SU-DHL-6 (cell line): ENCODE data around the gene PPP2R2B.

Experiments
- H2AFZ ChIP-seq: fragments of 200-600 bp; sonication (generic); 2 replicates; pipeline ENCODE4 v1.6.1; 2014; ENCODE audit warnings: low read depth, mild to moderate bottlenecking, moderate library complexity, mixed read lengths, antibody characterized with exemption, low read length; ENCODE audit not compliant: severe bottlenecking
- H3F3A ChIP-seq: fragments of 200-600 bp; shearing (Covaris generic); 2 replicates; pipeline ENCODE4 v1.6.0; 2016; ENCODE audit warnings: antibody characterized with exemption, mild to moderate bottlenecking; ENCODE audit not compliant: insufficient read depth
- H3K27ac ChIP-seq: fragments of 200-600 bp; sonication (generic); 2 replicates; pipeline ENCODE4 v1.5.1; 2016; ENCODE audit warnings: low read depth, mild to moderate bottlenecking, low read length, moderate library complexity, mixed read lengths
- H3K27me3 ChIP-seq: fragments of 200-600 bp; sonication (generic), shearing (Covaris generic); 2 replicates; pipeline ENCODE4 v1.6.0; 2014; ENCODE audit warnings: mild to moderate bottlenecking, low read length
- H3K36me3 ChIP-seq: fragments of 200-600 bp; sonication (generic); 2 replicates; pipeline ENCODE4 v1.6.1; 2014; ENCODE audit warnings: mild to moderate bottlenecking, low read length, mixed read lengths
- H3K4me2 ChIP-seq: fragments of 300-600, 200-600 bp; shearing (Covaris generic), sonication (generic); 2 replicates; pipeline ENCODE4 v1.6.0; 2014; ENCODE audit warnings: low read length, low read depth, mild to moderate bottlenecking; ENCODE audit not compliant: poor library complexity, severe bottlenecking
- H3K4me3 ChIP-seq: fragments of 200-600 bp; sonication (generic); 2 replicates; pipeline ENCODE4 v1.5.1; 2014; ENCODE audit warnings: antibody characterized with exemption, low read length, mild to moderate bottlenecking, mixed read lengths; ENCODE audit not compliant: insufficient read depth, poor library complexity, severe bottlenecking
- H3K79me2 ChIP-seq: fragments of 200-600 bp; sonication (generic); 2 replicates; pipeline ENCODE4 v1.6.1; 2014; ENCODE audit warnings: mild to moderate bottlenecking, low read length, moderate library complexity; ENCODE audit not compliant: insufficient read depth
- H3K9ac ChIP-seq: fragments of 200-600 bp; sonication (generic); 2 replicates; pipeline ENCODE4 v1.7.0; 2014; ENCODE audit warnings: mild to moderate bottlenecking, low read length
- H3K9me2 ChIP-seq: fragments of 200-600 bp; sonication (generic); replicated peaks from 2 replicates; pipeline ENCODE4 v1.6.1; 2014; ENCODE audit warnings: low read length; ENCODE audit not compliant: insufficient read depth
- H3K9me3 ChIP-seq: fragments of 200-600 bp; sonication (generic); 2 replicates; pipeline ENCODE4 v1.6.1; 2014; ENCODE audit warnings: low read length, mixed read lengths; ENCODE audit not compliant: insufficient read depth
- H4K20me1 ChIP-seq: fragments of 200-600 bp; sonication (generic); 2 replicates; pipeline ENCODE4 v1.6.1; 2014; ENCODE audit warnings: low read depth, mild to moderate bottlenecking, antibody characterized with exemption, low read length, moderate library complexity, mixed read lengths
- EZH2phosphoT487 ChIP-seq: fragments of 200-600 bp; sonication (generic), shearing (Covaris generic); conservative IDR thresholded peaks from 2 replicates; pipeline ENCODE4 v1.6.1; 2018; ENCODE audit warnings: mild to moderate bottlenecking, antibody characterized with exemption, low read length, moderate library complexity, mixed read lengths
- TF ChIP-seq, protein P1 (sequence below): fragments of 200-600 bp; sonication (generic); IDR thresholded peaks from one replicate; pipeline ENCODE4 v1.5.1; 2017; ENCODE audit warnings: antibody characterized with exemption, mild to moderate bottlenecking, low read length, moderate library complexity; ENCODE audit not compliant: insufficient read depth, poor library complexity, severe bottlenecking

The PPP2R2B gene

DNA sequence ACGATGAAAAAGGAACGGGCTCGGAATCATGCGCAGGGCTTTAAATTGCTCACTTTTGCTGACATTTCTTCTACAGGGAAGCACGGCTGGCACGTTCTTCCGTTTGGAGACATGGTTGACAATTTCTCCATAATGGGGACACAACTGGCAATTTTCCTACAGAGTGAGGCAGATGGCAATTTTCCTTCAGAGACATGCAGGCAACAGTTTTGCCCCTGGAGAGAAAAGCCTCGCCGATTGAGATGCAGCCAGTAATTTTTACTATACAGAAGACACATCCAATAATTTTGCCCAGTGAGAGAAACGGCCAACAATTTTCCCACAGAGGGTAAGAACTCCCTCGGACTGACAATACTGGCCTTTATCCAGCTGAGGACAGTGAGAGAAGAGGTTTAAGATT, 271.7 kb downstream of the PPP2R2B start:
- Histone ChIP-seq H3K79me2 (no peaks in the 10 kb centered on the region), H3K4me3 (no peak overlapping the region), H3K27ac (no peak overlapping the region), H3K9me2 (no peaks in the 10 kb centered on the region), H3K36me3 (no peaks in the 10 kb centered on the region), H3K9ac (no peak overlapping the region), H3F3A (no peaks in the 10 kb centered on the region), H4K20me1 (no peaks in the 10 kb centered on the region), H2AFZ (no peak overlapping the region), H3K9me3 (no peaks in the 10 kb centered on the region), H3K27me3 (no peaks in the 10 kb centered on the region), H3K4me2 (no peak overlapping the region)
- TF ChIP-seq, protein P1, sequence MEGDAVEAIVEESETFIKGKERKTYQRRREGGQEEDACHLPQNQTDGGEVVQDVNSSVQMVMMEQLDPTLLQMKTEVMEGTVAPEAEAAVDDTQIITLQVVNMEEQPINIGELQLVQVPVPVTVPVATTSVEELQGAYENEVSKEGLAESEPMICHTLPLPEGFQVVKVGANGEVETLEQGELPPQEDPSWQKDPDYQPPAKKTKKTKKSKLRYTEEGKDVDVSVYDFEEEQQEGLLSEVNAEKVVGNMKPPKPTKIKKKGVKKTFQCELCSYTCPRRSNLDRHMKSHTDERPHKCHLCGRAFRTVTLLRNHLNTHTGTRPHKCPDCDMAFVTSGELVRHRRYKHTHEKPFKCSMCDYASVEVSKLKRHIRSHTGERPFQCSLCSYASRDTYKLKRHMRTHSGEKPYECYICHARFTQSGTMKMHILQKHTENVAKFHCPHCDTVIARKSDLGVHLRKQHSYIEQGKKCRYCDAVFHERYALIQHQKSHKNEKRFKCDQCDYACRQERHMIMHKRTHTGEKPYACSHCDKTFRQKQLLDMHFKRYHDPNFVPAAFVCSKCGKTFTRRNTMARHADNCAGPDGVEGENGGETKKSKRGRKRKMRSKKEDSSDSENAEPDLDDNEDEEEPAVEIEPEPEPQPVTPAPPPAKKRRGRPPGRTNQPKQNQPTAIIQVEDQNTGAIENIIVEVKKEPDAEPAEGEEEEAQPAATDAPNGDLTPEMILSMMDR: no peak
- no peak for TF ChIP-seq EZH2phosphoT487

DNA sequence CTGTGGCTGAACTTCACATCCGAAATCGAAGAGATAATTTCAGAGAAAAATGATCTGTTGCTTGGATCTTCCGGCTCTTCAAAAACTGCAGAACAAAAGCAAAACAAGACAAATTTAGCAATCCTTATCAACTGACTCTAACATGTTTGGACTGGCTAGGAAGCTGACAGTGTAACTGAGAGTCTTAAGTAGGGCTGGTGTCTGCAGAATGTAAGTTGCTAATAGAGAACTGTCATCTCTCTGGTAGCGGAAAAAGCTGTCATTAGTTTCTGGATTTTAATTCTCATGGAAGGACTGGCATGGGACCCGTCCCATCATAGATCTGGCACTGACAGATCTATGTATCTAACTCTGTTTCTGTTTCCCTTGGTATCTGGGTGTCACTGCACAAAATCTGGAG, 278.2 kb downstream of the PPP2R2B start:
- Histone ChIP-seq H3K9me2 (no peaks in the 10 kb centered on the region), H3K9ac (no peak overlapping the region), H3K27ac (no peak overlapping the region), H3K27me3 (no peaks in the 10 kb centered on the region), H3K4me2 (no peak overlapping the region), H3K4me3 (no peak overlapping the region), H3K9me3 (no peaks in the 10 kb centered on the region), H3K36me3 (no peaks in the 10 kb centered on the region), H4K20me1 (no peaks in the 10 kb centered on the region), H2AFZ (no peak overlapping the region), H3F3A (no peaks in the 10 kb centered on the region), H3K79me2 (no peaks in the 10 kb centered on the region)
- no peak for TF ChIP-seq EZH2phosphoT487
- TF ChIP-seq, protein P1: no peak

DNA sequence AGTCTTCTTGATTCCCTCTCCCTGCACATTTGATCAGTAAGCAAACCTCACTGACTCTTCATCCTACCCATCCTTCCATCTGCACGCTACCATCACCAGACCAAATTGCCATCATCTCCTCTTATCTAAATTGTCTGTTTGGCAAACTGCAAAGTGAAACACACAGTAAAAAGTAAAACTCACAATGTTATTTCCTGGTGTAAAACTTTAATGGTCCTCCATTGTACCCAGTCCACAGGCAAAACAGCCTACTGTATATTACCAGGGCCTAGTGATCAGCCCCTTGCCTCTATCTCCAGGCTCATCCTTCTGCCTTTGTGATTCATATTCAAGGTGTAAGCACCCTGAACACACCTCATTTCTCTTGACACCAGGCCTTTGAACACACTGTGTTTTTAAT, 279.3 kb downstream of the PPP2R2B start:
- Histone ChIP-seq H3K27ac (no peak overlapping the region), H2AFZ (no peak overlapping the region), H3K4me3 (no peak overlapping the region), H4K20me1 (no peaks in the 10 kb centered on the region), H3K27me3 (no peaks in the 10 kb centered on the region), H3K9ac (no peak overlapping the region), H3K79me2 (no peaks in the 10 kb centered on the region), H3K4me2 (no peak overlapping the region), H3K9me3 (no peaks in the 10 kb centered on the region), H3K9me2 (no peaks in the 10 kb centered on the region), H3K36me3 (no peaks in the 10 kb centered on the region), H3F3A (no peaks in the 10 kb centered on the region)
- TF ChIP-seq EZH2phosphoT487: no peak
- TF ChIP-seq, protein P1: no peak
